ENCODE data around the gene ACSS1. TPM values are rescaled to one million over a fixed set of nuclear protein-coding genes. Genes with fewer than 3 reads are reported as not detected.

The ACSS1 gene
- total RNA-seq, 1 experiment from 2014 or later, result 12.8 TPM

DNA sequence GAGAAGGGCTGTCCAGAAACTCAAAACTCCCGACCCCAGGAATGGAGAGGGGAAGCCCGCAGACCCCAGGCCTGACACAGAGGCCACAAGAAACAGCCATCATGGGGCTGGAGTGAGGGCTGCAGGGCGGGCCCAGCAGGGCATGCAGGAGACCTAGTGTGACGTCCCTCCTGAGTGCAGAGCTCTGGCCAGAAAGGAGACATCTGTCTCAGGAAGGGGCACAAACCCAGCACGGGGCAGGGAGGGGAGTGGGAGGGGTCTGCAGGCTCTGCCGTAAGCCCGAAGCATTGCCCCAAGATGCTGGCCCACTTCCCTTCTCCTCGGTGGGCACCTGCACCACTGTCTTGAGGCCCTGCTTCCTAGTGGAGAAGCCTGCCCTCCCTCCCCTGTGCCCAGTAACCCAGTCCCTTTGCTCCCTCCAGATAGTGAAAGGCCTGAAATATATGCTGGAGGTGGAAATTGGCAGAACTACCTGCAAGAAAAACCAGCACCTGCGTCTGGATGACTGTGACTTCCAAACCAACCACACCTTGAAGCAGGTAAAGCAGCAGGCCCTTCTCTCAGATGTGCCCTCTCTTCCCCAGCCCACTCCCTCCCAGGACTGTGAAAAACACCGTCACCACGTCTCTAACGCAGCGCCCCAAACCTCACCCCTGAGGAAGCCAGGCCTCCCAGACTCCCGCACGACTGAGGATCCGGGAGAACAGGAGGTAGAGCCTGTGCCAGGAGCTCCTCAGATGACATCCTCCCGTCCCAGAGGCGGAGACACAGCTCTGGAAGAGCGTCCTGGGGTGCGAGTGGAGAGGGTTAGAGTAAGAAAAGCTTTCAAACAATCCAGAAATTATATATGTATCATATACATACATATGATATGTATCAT is 99.2 kb downstream of the ACSS1 start:
- TF ChIP-seq, protein P1, sequence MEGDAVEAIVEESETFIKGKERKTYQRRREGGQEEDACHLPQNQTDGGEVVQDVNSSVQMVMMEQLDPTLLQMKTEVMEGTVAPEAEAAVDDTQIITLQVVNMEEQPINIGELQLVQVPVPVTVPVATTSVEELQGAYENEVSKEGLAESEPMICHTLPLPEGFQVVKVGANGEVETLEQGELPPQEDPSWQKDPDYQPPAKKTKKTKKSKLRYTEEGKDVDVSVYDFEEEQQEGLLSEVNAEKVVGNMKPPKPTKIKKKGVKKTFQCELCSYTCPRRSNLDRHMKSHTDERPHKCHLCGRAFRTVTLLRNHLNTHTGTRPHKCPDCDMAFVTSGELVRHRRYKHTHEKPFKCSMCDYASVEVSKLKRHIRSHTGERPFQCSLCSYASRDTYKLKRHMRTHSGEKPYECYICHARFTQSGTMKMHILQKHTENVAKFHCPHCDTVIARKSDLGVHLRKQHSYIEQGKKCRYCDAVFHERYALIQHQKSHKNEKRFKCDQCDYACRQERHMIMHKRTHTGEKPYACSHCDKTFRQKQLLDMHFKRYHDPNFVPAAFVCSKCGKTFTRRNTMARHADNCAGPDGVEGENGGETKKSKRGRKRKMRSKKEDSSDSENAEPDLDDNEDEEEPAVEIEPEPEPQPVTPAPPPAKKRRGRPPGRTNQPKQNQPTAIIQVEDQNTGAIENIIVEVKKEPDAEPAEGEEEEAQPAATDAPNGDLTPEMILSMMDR (conservative IDR thresholded peaks at IDR 0.05), result no peak
- no peak for TF ChIP-seq EZH2 (IDR thresholded peaks at IDR 0.05; ENCODE audit: low read depth)
- H2AFZ ChIP-seq, result no peak overlapping the region
- H3K9me3 ChIP-seq (ENCODE audit: insufficient read depth, low read depth), result no peaks in the 10 kb centered on the region
- no peaks in the 10 kb centered on the region for H3K27me3 ChIP-seq (ENCODE audit: insufficient read depth, low read depth)
- no peaks in the 10 kb centered on the region for H4K20me1 ChIP-seq (ENCODE audit: insufficient read depth)
- DNase-seq, result no peak
- no TSS peak for BruUV-seq (replicated peaks)
- ChIA-PET POLR2A (ENCODE audit: unreplicated experiment) (no interaction called here), CTCF (no interaction called here)
- no peak overlapping the region for H3K27ac ChIP-seq
- H3K36me3 ChIP-seq (ENCODE audit: low read depth), result no peaks in the 10 kb centered on the region
- H3K79me2 ChIP-seq (ENCODE audit: low read depth), result no peaks in the 10 kb centered on the region
- no peaks in the 10 kb centered on the region for H3K4me1 ChIP-seq (replicated peaks; ENCODE audit: insufficient read depth)
- no peaks in the 10 kb centered on the region for H3K9me2 ChIP-seq (ENCODE audit: insufficient read depth)
- 0 out of 2 replicates have a peak, but pooled peaks cover 5% of the 10 kb centered on the region for H3F3A ChIP-seq (ENCODE audit: insufficient read depth, low read depth)
- no peak overlapping the region for H3K4me3 ChIP-seq
- intact Hi-C loops (cut with micrococcal nuclease; ENCODE audit: unreplicated experiment), result no loop called here
- H3K4me2 ChIP-seq, result no peak overlapping the region

DNA sequence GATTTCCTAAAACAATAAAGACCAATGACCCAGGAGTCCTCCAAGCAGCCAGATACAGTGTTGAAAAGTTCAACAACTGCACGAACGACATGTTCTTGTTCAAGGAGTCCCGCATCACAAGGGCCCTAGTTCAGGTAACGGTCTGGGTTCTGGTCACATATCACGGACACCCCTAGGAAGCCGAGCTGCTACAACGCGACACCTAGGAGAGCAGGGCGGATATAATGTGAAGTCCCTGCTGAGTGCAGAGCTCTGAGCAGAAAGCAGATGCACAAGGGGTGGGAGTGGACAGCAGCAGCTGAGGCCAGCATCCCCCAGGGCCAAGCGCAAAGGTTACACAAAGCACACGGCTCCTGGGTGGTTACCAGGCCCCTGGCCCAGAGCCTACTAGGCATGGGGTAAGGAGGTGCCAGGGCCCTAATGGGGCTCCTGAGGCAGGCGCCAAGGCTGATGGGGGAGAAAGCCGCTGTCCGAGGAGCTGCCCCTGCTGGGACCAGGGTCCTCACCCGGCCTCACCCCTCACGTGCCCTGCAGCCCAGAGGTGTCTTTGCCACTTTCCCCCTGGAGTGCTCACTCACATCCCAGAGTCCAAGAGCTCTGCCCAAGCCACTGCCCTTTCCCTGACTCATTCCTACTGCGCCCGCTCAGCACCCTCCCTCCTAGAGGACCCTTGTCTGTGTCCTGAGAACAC is 100.5 kb downstream of the ACSS1 start:
- intact Hi-C loops (cut with micrococcal nuclease; ENCODE audit: unreplicated experiment), result no loop called here
- Histone ChIP-seq H3K4me2 (no peak overlapping the region), H3K4me1 (replicated peaks; ENCODE audit: insufficient read depth) (no peaks in the 10 kb centered on the region), H2AFZ (no peak overlapping the region), H3K9me2 (ENCODE audit: insufficient read depth) (no peaks in the 10 kb centered on the region), H4K20me1 (ENCODE audit: insufficient read depth) (no peaks in the 10 kb centered on the region), H3K27me3 (ENCODE audit: insufficient read depth, low read depth) (no peaks in the 10 kb centered on the region), H3K4me3 (no peak overlapping the region), H3K36me3 (ENCODE audit: low read depth) (no peaks in the 10 kb centered on the region), H3K79me2 (ENCODE audit: low read depth) (no peaks in the 10 kb centered on the region), H3K9me3 (ENCODE audit: insufficient read depth, low read depth) (no peaks in the 10 kb centered on the region), H3K27ac (no peak overlapping the region), H3F3A (ENCODE audit: insufficient read depth, low read depth) (0 out of 2 replicates have a peak, but pooled peaks cover 5% of the 10 kb centered on the region)
- BruUV-seq (replicated peaks), result no TSS peak
- ChIA-PET POLR2A (ENCODE audit: unreplicated experiment) (no interaction called here), CTCF (no interaction called here)
- TF ChIP-seq, protein P1 (conservative IDR thresholded peaks at IDR 0.05), result no peak
- no peak for TF ChIP-seq EZH2 (IDR thresholded peaks at IDR 0.05; ENCODE audit: low read depth)
- no peak for DNase-seq

Other genes with a start within 250 kb of the ACSS1 start
- gene CST7, start 108.9 kb downstream of the ACSS1 start, total RNA-seq (2021), result not detected in 2 replicates
- 96.6 and 103 TPM in 2 replicates for gene APMAP, start 65.4 kb downstream of the ACSS1 start, total RNA-seq (2021)
- 0.65 and 1.5 TPM in 2 replicates for gene VSX1, start 24.0 kb upstream of the ACSS1 start, total RNA-seq (2021)
- 75.5 and 80.4 TPM in 2 replicates for gene ENTPD6, start 137.6 kb upstream of the ACSS1 start, total RNA-seq (2021)
- 127 and 133 TPM in 2 replicates for gene PYGB, start 189.9 kb upstream of the ACSS1 start, total RNA-seq (2021)